GM10847 (cell line): ENCODE data around the gene DUSP3.

Experiments used
- POLR2A ChIP-seq: IDR thresholded peaks from 2 replicates; pipeline ENCODE4 v1.6.1; 2011; ENCODE audit not compliant: insufficient read length; ENCODE audit errors: extremely low read depth

The DUSP3 gene

GRCh38 chr17:43810823-43811222 is 32.0 kb upstream of the DUSP3 start:
- TF ChIP-seq POLR2A: no peak

GRCh38 chr17:43810226-43810715 is 31.5 kb upstream of the DUSP3 start:
- TF ChIP-seq POLR2A: no peak

GRCh38 chr17:43809121-43809520 is 30.3 kb upstream of the DUSP3 start:
- no peak for TF ChIP-seq POLR2A

- no peak for TF ChIP-seq POLR2A
These were observed 29.3 kb upstream of the DUSP3 start for GRCh38 chr17:43808076-43808475.

- no peak for TF ChIP-seq POLR2A
These were observed 26.3 kb upstream of the DUSP3 start for GRCh38 chr17:43805117-43805516.

- TF ChIP-seq POLR2A: no peak
These were observed 25.0 kb upstream of the DUSP3 start for GRCh38 chr17:43803758-43804157.

GRCh38 chr17:43801844-43802243 is 23.1 kb upstream of the DUSP3 start:
- no peak for TF ChIP-seq POLR2A

- no peak for TF ChIP-seq POLR2A
These were observed 22.0 kb upstream of the DUSP3 start for GRCh38 chr17:43800736-43801135.

- no peak for TF ChIP-seq POLR2A
These were observed 20.3 kb upstream of the DUSP3 start for GRCh38 chr17:43799047-43799446.

- TF ChIP-seq POLR2A: no peak
These were observed 12.8 kb upstream of the DUSP3 start for GRCh38 chr17:43791589-43791988.

GRCh38 chr17:43790311-43790940 is 11.6 kb upstream of the DUSP3 start:
- TF ChIP-seq POLR2A: no peak

GRCh38 chr17:43789482-43789881 is 10.7 kb upstream of the DUSP3 start:
- no peak for TF ChIP-seq POLR2A

- TF ChIP-seq POLR2A: no peak
These were observed 9.8 kb upstream of the DUSP3 start for GRCh38 chr17:43788540-43788939.

GRCh38 chr17:43787728-43788127 is 9.0 kb upstream of the DUSP3 start:
- TF ChIP-seq POLR2A: no peak

GRCh38 chr17:43784628-43785101 is 5.9 kb upstream of the DUSP3 start:
- no peak for TF ChIP-seq POLR2A

GRCh38 chr17:43784068-43784467 is 5.3 kb upstream of the DUSP3 start:
- no peak for TF ChIP-seq POLR2A
